Middle frontal gyrus (tissue), 1 donor: ENCODE results near the gene ZNF655.
"Not testable (repeated sequence)": the region's sequence is repeated elsewhere in the genome, so short reads cannot be mapped to it uniquely, and the experiment has no call there.

ENCODE experiments used
- DNase-seq: peaks from one replicate; pipeline ENCODE4 v3.0.0-alpha.2; 2015; ENCODE audit warnings: low spot score; ENCODE audit errors: extremely low spot score

Gene ZNF655

GRCh38 chr7:99560834-99561736 is 2.6 kb downstream of the ZNF655 start:
- no peak for DNase-seq

- DNase-seq = no peak
Observed at GRCh38 chr7:99561737-99562051, 3.3 kb downstream of the ZNF655 start.

GRCh38 chr7:99562114-99562784 is 3.8 kb downstream of the ZNF655 start:
- no peak for DNase-seq

- DNase-seq = no peak
Observed at GRCh38 chr7:99562832-99563231, 4.4 kb downstream of the ZNF655 start.

- no peak for DNase-seq
Observed at GRCh38 chr7:99563650-99564049, 5.2 kb downstream of the ZNF655 start.

- not testable (repeated sequence) for DNase-seq
Observed at GRCh38 chr7:99568770-99569169, 10.3 kb downstream of the ZNF655 start.

GRCh38 chr7:99571768-99572167 is 13.3 kb downstream of the ZNF655 start:
- no peak for DNase-seq

GRCh38 chr7:99573257-99573656 is 14.8 kb downstream of the ZNF655 start:
- DNase-seq = no peak

GRCh38 chr7:99576251-99576650 is 17.8 kb downstream of the ZNF655 start:
- no peak for DNase-seq

- DNase-seq = no peak
Observed at GRCh38 chr7:99579281-99579955, 21.0 kb downstream of the ZNF655 start.

- no peak for DNase-seq
Observed at GRCh38 chr7:99579956-99580777, 21.7 kb downstream of the ZNF655 start.

GRCh38 chr7:99580778-99581332 is 22.4 kb downstream of the ZNF655 start:
- not testable (repeated sequence) for DNase-seq

- no peak for DNase-seq
Observed at GRCh38 chr7:99588868-99589267, 30.4 kb downstream of the ZNF655 start.

- no peak for DNase-seq
Observed at GRCh38 chr7:99594948-99595745, 36.7 kb downstream of the ZNF655 start.

- no peak for DNase-seq
Observed at GRCh38 chr7:99596408-99596955, 38.0 kb downstream of the ZNF655 start.

GRCh38 chr7:99597762-99598501 is 39.5 kb downstream of the ZNF655 start, which contains the start of gene TMEM225B:
TMEM225B (plus strand) TSS chr7:99598267; CDS start chr7:99604389, 6,122 bp downstream.
- DNase-seq = no peak

- DNase-seq = no peak
Observed at GRCh38 chr7:99599836-99600235, 41.4 kb downstream of the ZNF655 start.

- DNase-seq = no peak
Observed at GRCh38 chr7:99601656-99602310, 43.3 kb downstream of the ZNF655 start.

GRCh38 chr7:99605527-99605926 is 47.1 kb downstream of the ZNF655 start:
- DNase-seq = no peak
